Heart right ventricle (tissue), 16 donors: ENCODE data around the gene LHFPL3. TPM values are rescaled to one million over a fixed set of nuclear protein-coding genes. Genes with fewer than 3 reads are reported as not detected.

Source experiments
- ATAC-seq, 8 donors: fragments of 200-7000 bp; cut with Tn5 transposase; one replicate each; pipeline ENCODE4 v1.9.1; 2020; ENCODE audit warnings: mild to moderate bottlenecking in 8 of 8, moderate library complexity in 8 of 8, moderate number of reproducible peaks in 1 of 8
- DNase-seq, 2 donors: peaks; one replicate each; pipeline ENCODE4 v3.0.0-alpha.2; 2020
- H3K27ac ChIP-seq, 10 donors: fragments of 200-600 bp; sonication (generic) in 2 of 10; one replicate each; pipeline versions ENCODE4 v1.5.0 to v1.8.0; 2020 to 2022; ENCODE audit warnings: mild to moderate bottlenecking in 3 of 10
- H3K27me3 ChIP-seq, 7 donors: fragments of 200-600 bp; one replicate each; pipeline ENCODE4 v1.8.0; 2021 to 2022; ENCODE audit warnings: mild to moderate bottlenecking in 2 of 7
- H3K36me3 ChIP-seq, 9 donors: fragments of 200-600 bp; sonication (generic) in 1 of 9; one replicate each; pipeline versions ENCODE4 v1.5.0 to v1.8.0; 2020 to 2022; ENCODE audit warnings: mild to moderate bottlenecking in 2 of 9
- H3K4me1 ChIP-seq, 9 donors: fragments of 200-600 bp; sonication (generic) in 1 of 9; one replicate each; pipeline versions ENCODE4 v1.5.0 to v1.8.0; 2020 to 2022; ENCODE audit warnings: mild to moderate bottlenecking in 4 of 9
- H3K4me3 ChIP-seq, 10 donors: fragments of 200-600 bp; sonication (generic) in 2 of 10; one replicate each; pipeline versions ENCODE4 v1.5.0 to v1.8.0; 2020 to 2022; ENCODE audit warnings: mild to moderate bottlenecking in 7 of 10, moderate library complexity in 2 of 10
- H3K9me3 ChIP-seq, 11 donors: fragments of 200-600 bp in 10 of 11; sonication (generic) in 2 of 11; one replicate each; pipeline versions ENCODE4 v1.5.0 to v1.8.0; 2013 to 2022; ENCODE audit warnings: mild to moderate bottlenecking in 2 of 11, control low read depth in 1 of 11, moderate library complexity in 1 of 11
- CTCF ChIP-seq, 9 donors: fragments of 200-600 bp; sonication (generic) in 2 of 9; IDR thresholded peaks; one replicate each; pipeline versions ENCODE4 v1.5.0 to v1.8.0; 2021 to 2022; ENCODE audit warnings: antibody characterized with exemption in 9 of 9, mild to moderate bottlenecking in 5 of 9, moderate library complexity in 1 of 9
- WGBS, 2 donors: extraction: QIAGEN DNeasy Blood & Tissue Kit; methylation state at CpG; one replicate each; pipeline ENCODE4 v1.1.7; 2013; ENCODE audit warnings: inconsistent platforms in 1 of 2; 5-methylcytosine and 5-hydroxymethylcytosine counted together
- intact Hi-C, 10 donors: fragments of 100-400 bp; cut with DNase I; formaldehyde crosslinking; loops; one replicate each; pipeline versions ENCODE4 v1.11.1 to v1.14.2; 2022
- polyA plus RNA-seq, 2 donors: library from polyadenylated mRNA; stranded (reverse); fragments of 200-250 nt; gene quantifications; one replicate each; pipeline ENCODE4 v1.2.3, GENCODE V29; 2013
- total RNA-seq, 10 donors: library from RNA; stranded (reverse); fragmentation: NEBNext Ultra II Directional in 3 of 10; extraction: Animal tissue kit (Norgen Biotek cat#: 25700) in 3 of 10; gene quantifications; one replicate each; pipeline versions ENCODE4 v1.2.1 to v1.2.4, GENCODE V29; 2021 to 2023
- donor health status: Arrhythmogenic right ventricular cardiomyopathy.
- donor health status: ischemic (EF 13 %, LVEDD 7.1; RV severe dilation, severe dysfunction).
- donor health status: healthy with polysubstance abuse.
- donor health status: DM: no; HTN: yes; CAD: no.
- donor health status: DM: no; HTN: no; CAD: no.
- donor health status: ischemic (EF 25% LVEDD 6.9; RV normal size, moderate dysfunction).
- donor health status: ischemic (EF 25% LVEDD 5.7; RV mildly dilated, moderate dysfunction).
- donor health status: healthy.
- donor health status: DM: yes; HTN: yes; CAD: no.
- donor health status: Ischemic cardiomyopathy.
- donor health status: ischemic (EF 35%, LVEDD 5.7; RV mildly dilated, moderate dysfunction).
- donor health status: nonischemic (EF 11% LVEDD 7.7; RV severe dilation, severe dysfunction).
- donor health status: DM: yes; HTN: yes; CAD: no.
- donor health status: PGD.
- donor health status: ischemic (EF 29% LVEDD 5.4; RV normal size, mild dysfunction).
- donor health status: nonischemic (EF 23%, LVEDD 6.1; RV moderate dilation, normal function).

LHFPL3 gene
- total and polyA plus RNA-seq, 12 donors = not detected

- Histone ChIP-seq H3K9me3 (peaks cover 0 to 9% (median 0%) of the 10 kb centered on the region in 11 donors), H3K36me3 (no peaks in the 10 kb centered on the region), H3K27ac (no peak overlapping the region), H3K27me3 (no peaks in the 10 kb centered on the region), H3K4me3 (no peak overlapping the region), H3K4me1 (no peaks in the 10 kb centered on the region)
- no peak for TF ChIP-seq CTCF (IDR thresholded peaks at IDR 0.05)
- intact Hi-C loops = no loop called here
- 55 to 68% methylated on average over 1 of the region's 1 CpG for WGBS, 2 donors
- ATAC-seq = no peak
- no peak for DNase-seq
These were observed 114.1 kb downstream of the LHFPL3 start for GRCh38 chr7:104442481-104442880.

- intact Hi-C loops = no loop called here
These were observed 115.6 kb downstream of the LHFPL3 start for GRCh38 chr7:104444017-104444416.

GRCh38 chr7:104445393-104445792, 117.0 kb downstream of the LHFPL3 start:
- H3K4me1 ChIP-seq = no peaks in the 10 kb centered on the region
- no peaks in the 10 kb centered on the region for H3K36me3 ChIP-seq
- H3K9me3 ChIP-seq = peaks cover 0 to 2% (median 0%) of the 10 kb centered on the region in 11 donors
- 83 to 94% methylated on average over 1 of the region's 1 CpG for WGBS, 2 donors
- no peak for TF ChIP-seq CTCF (IDR thresholded peaks at IDR 0.05)
- peaks cover 0 to 5% (median 0%) of the 10 kb centered on the region in 7 donors for H3K27me3 ChIP-seq
- ATAC-seq = no peak
- intact Hi-C loops = no loop called here
- H3K27ac ChIP-seq = no peak overlapping the region
- no peak for DNase-seq
- no peak overlapping the region for H3K4me3 ChIP-seq

More at GRCh38 chr7:104444017-104444416, 115.6 kb downstream of the LHFPL3 start:
- no peak for DNase-seq
- ATAC-seq = no peak
- Histone ChIP-seq H3K4me3 (no peak overlapping the region), H3K9me3 (peaks cover 0 to 5% (median 0%) of the 10 kb centered on the region in 11 donors), H3K27me3 (peaks cover 0 to 5% (median 0%) of the 10 kb centered on the region in 7 donors), H3K4me1 (no peaks in the 10 kb centered on the region), H3K36me3 (no peaks in the 10 kb centered on the region), H3K27ac (no peak overlapping the region)
- no peak for TF ChIP-seq CTCF (IDR thresholded peaks at IDR 0.05)
- WGBS, 2 donors = 50 to 67% methylated on average over 1 of the region's 1 CpG

- Histone ChIP-seq H3K4me1 (no peaks in the 10 kb centered on the region), H3K9me3 (peaks cover 0 to 7% (median 0%) of the 10 kb centered on the region in 11 donors), H3K36me3 (no peaks in the 10 kb centered on the region), H3K27me3 (peaks cover 0 to 5% (median 0%) of the 10 kb centered on the region in 7 donors), H3K27ac (no peak overlapping the region), H3K4me3 (no peak overlapping the region)
- no peak for ATAC-seq
- DNase-seq = no peak
- intact Hi-C loops = no loop called here
- TF ChIP-seq CTCF (IDR thresholded peaks at IDR 0.05) = no peak
- WGBS, 2 donors = 63 to 66% methylated on average over 5 of the region's 5 CpGs
These were observed 122.5 kb downstream of the LHFPL3 start for GRCh38 chr7:104450861-104451260.
